Esophagus muscularis mucosa (tissue), 2 donors: Measurements from ENCODE around the gene IQGAP1.

Source experiments
- POLR2A ChIP-seq: fragments of 450-650 bp; IDR thresholded peaks from one replicate; pipeline ENCODE4 v1.6.1; 2017; ENCODE audit warnings: antibody characterized with exemption, moderate library complexity, mild to moderate bottlenecking, low read depth
- POLR2AphosphoS5 ChIP-seq, 2 donors: sonication (generic); formaldehyde crosslinking; IDR thresholded peaks; one replicate each; pipeline ENCODE4 v1.6.1; 2017; ENCODE audit warnings: antibody characterized with exemption in 2 of 2

GRCh38 chr15:90545095-90545494 is 157.1 kb downstream of the IQGAP1 start:
- TF ChIP-seq POLR2AphosphoS5 (IDR thresholded peaks at IDR 0.05) (no peak), POLR2A (no peak)
